ENCODE results near the gene RPS27. TPM values are rescaled to one million over a fixed set of nuclear protein-coding genes. Genes with fewer than 3 reads are reported as not detected.
"Not testable (repeated sequence)": the region's sequence is repeated elsewhere in the genome, so short reads cannot be mapped to it uniquely, and the experiment has no call there.

RPS27 gene
- total RNA-seq, 2 donors from 2014 or later = 1,800 to 2,084 TPM

DNA sequence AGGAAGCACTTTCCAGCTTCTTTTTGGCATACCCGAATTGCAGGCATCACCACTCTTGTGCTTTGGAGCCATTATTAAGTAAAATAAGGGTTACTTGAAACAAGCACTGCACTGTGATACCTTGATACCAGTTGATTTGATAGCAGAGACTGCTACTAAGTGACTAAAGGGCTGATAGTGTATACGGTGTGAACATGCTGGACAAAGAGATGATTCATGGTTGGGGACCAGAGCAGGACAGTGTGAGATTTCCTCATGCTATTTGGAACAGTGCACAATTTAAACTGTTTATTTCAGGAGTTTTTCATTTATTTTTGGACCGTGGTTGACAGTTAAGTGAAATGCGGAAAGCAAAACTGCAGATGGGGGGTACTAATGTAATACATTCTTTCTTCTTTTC is 9.9 kb downstream of the RPS27 start:
- DNase-seq = no peak
- Mint-ChIP-seq H3K4me1 (no peaks in the 10 kb centered on the region), H3K4me3 (no peak overlapping the region), H3K36me3 (ENCODE audit: low read depth) (peaks cover 8% of the 10 kb centered on the region), H3K27me3 (ENCODE audit: insufficient read depth) (no peaks in the 10 kb centered on the region), H3K27ac (no peak overlapping the region), H3K9me3 (peaks cover 4% of the 10 kb centered on the region)
- no peaks in the 10 kb centered on the region for H3K27me3 ChIP-seq (ENCODE audit: control insufficient read depth, insufficient read depth, low read length, poor library complexity, severe bottlenecking)
- H3K4me1 ChIP-seq (ENCODE audit: control insufficient read depth, insufficient read depth, low read length) = no peaks in the 10 kb centered on the region
- WGBS, 2 experiments (ENCODE audit: insufficient coverage in 1 of 2, insufficient read length in 1 of 2) = 96 to 98% methylated on average over 3 of the region's 4 CpGs
- H3K27ac ChIP-seq (ENCODE audit: low read depth, low read length) = no peak overlapping the region
- H3K9ac ChIP-seq (ENCODE audit: extremely low read depth, low read length, poor library complexity, severe bottlenecking) = no peak overlapping the region
- no peaks in the 10 kb centered on the region for H3K9me3 ChIP-seq (ENCODE audit: control insufficient read depth, low read length)
- H3K36me3 ChIP-seq (ENCODE audit: control insufficient read depth, insufficient read depth, low read length) = peaks cover 3% of the 10 kb centered on the region
- TF ChIP-seq, protein P1, sequence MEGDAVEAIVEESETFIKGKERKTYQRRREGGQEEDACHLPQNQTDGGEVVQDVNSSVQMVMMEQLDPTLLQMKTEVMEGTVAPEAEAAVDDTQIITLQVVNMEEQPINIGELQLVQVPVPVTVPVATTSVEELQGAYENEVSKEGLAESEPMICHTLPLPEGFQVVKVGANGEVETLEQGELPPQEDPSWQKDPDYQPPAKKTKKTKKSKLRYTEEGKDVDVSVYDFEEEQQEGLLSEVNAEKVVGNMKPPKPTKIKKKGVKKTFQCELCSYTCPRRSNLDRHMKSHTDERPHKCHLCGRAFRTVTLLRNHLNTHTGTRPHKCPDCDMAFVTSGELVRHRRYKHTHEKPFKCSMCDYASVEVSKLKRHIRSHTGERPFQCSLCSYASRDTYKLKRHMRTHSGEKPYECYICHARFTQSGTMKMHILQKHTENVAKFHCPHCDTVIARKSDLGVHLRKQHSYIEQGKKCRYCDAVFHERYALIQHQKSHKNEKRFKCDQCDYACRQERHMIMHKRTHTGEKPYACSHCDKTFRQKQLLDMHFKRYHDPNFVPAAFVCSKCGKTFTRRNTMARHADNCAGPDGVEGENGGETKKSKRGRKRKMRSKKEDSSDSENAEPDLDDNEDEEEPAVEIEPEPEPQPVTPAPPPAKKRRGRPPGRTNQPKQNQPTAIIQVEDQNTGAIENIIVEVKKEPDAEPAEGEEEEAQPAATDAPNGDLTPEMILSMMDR (conservative IDR thresholded peaks at IDR 0.05) = no peak
- no peak overlapping the region for H3K4me3 ChIP-seq (ENCODE audit: low read length)

DNA sequence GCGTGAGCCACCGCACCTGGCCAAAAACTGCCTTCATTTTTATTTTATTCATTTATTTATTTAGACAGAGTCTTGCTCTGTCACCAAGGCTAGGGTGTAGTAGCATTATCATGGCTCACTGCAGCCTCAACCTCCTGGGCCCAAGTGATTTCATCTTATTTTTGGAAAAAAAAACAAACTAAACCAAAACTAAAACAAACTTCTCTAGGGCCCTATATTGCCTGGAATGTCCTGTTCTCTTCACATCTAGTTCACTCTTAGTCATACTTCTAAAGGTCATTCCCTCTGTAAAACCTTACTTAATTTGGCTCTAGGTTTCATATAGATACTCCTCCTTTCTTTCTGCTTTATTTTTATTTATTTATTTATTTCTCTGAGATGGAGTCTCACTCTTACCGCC is 15.6 kb downstream of the RPS27 start:
- H3K4me1 ChIP-seq (ENCODE audit: control insufficient read depth, insufficient read depth, low read length) = no peaks in the 10 kb centered on the region
- TF ChIP-seq, protein P1 (conservative IDR thresholded peaks at IDR 0.05) = no peak
- Mint-ChIP-seq H3K4me3 (no peak overlapping the region), H3K27me3 (ENCODE audit: insufficient read depth) (no peaks in the 10 kb centered on the region), H3K4me1 (no peaks in the 10 kb centered on the region), H3K36me3 (ENCODE audit: low read depth) (no peaks in the 10 kb centered on the region), H3K27ac (no peak overlapping the region), H3K9me3 (no peaks in the 10 kb centered on the region)
- H3K27me3 ChIP-seq (ENCODE audit: control insufficient read depth, insufficient read depth, low read length, poor library complexity, severe bottlenecking) = no peaks in the 10 kb centered on the region
- H3K36me3 ChIP-seq (ENCODE audit: control insufficient read depth, insufficient read depth, low read length) = no peaks in the 10 kb centered on the region
- H3K9me3 ChIP-seq (ENCODE audit: control insufficient read depth, low read length) = no peaks in the 10 kb centered on the region
- H3K27ac ChIP-seq (ENCODE audit: low read depth, low read length) = no peak overlapping the region
- no peak overlapping the region for H3K4me3 ChIP-seq (ENCODE audit: low read length)
- WGBS, 2 experiments (ENCODE audit: insufficient coverage in 1 of 2, insufficient read length in 1 of 2) = 90 to 92% methylated on average over 2 to 3 of the region's 3 CpGs
- no peak for DNase-seq
- H3K9ac ChIP-seq (ENCODE audit: extremely low read depth, low read length, poor library complexity, severe bottlenecking) = no peak overlapping the region

DNA sequence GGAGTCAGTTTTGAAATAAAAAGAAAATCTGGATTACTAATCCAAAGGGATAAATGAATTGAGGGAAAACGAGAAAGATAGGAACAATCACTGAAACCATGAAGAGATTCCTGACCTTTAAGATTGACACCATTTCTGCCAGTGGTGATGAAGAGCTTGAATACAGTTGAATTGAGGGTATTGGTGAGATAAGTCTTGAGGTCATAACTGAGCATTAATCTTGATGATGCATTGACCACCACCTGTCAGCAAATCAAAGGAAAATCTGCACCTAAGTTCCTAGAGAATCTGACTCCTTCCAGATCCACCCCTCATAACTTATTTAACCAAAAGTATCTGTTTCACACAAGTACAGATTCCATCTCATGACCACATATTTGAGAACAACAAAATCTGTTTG is 21.6 kb downstream of the RPS27 start:
- Mint-ChIP-seq H3K4me3 (no peak overlapping the region), H3K9me3 (no peaks in the 10 kb centered on the region), H3K4me1 (no peaks in the 10 kb centered on the region), H3K27me3 (ENCODE audit: insufficient read depth) (no peaks in the 10 kb centered on the region), H3K36me3 (ENCODE audit: low read depth) (no peaks in the 10 kb centered on the region), H3K27ac (no peak overlapping the region)
- WGBS, 2 experiments (ENCODE audit: insufficient coverage in 1 of 2, insufficient read length in 1 of 2) = 92 to 100% methylated on average over 1 of the region's 1 CpG
- Histone ChIP-seq H3K9ac (ENCODE audit: extremely low read depth, low read length, poor library complexity, severe bottlenecking) (no peak overlapping the region), H3K9me3 (ENCODE audit: control insufficient read depth, low read length) (no peaks in the 10 kb centered on the region), H3K36me3 (ENCODE audit: control insufficient read depth, insufficient read depth, low read length) (no peaks in the 10 kb centered on the region), H3K4me3 (ENCODE audit: low read length) (no peak overlapping the region), H3K27ac (ENCODE audit: low read depth, low read length) (no peak overlapping the region), H3K27me3 (ENCODE audit: control insufficient read depth, insufficient read depth, low read length, poor library complexity, severe bottlenecking) (no peaks in the 10 kb centered on the region), H3K4me1 (ENCODE audit: control insufficient read depth, insufficient read depth, low read length) (no peaks in the 10 kb centered on the region)
- no peak for DNase-seq
- TF ChIP-seq, protein P1 (conservative IDR thresholded peaks at IDR 0.05) = no peak

DNA sequence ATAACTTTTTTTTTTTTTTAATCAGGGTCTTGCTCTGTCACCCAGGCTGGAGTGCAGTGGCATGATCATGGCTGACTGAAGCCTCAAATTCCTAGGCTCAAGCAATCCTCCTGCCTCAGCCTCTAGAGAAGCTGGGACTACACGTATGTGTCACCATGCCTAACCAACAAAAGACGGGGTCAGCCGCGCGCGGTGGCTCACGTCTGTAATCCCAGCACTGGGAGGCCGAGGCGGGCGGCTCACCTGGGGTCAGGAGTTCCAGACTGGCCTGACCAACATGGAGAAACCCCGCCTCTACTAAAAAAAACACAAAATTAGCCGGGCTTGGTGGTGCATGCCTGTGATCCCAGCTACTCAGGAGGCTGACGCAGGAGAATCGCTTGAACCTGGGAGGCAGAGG is 22.0 kb downstream of the RPS27 start:
- H3K4me1 ChIP-seq (ENCODE audit: control insufficient read depth, insufficient read depth, low read length); H3K27ac ChIP-seq (ENCODE audit: low read depth, low read length); H3K9ac ChIP-seq (ENCODE audit: extremely low read depth, low read length, poor library complexity, severe bottlenecking); H3K27me3 Mint-ChIP-seq (ENCODE audit: insufficient read depth); H3K4me3 ChIP-seq (ENCODE audit: low read length); DNase-seq; H3K4me1 Mint-ChIP-seq; H3K27me3 ChIP-seq (ENCODE audit: control insufficient read depth, insufficient read depth, low read length, poor library complexity, severe bottlenecking); H3K36me3 ChIP-seq (ENCODE audit: control insufficient read depth, insufficient read depth, low read length); H3K36me3 Mint-ChIP-seq (ENCODE audit: low read depth); H3K27ac Mint-ChIP-seq; H3K9me3 Mint-ChIP-seq; H3K9me3 ChIP-seq (ENCODE audit: control insufficient read depth, low read length); H3K4me3 Mint-ChIP-seq: not testable (repeated sequence)
- WGBS, 2 experiments (ENCODE audit: insufficient coverage in 1 of 2, insufficient read length in 1 of 2) = 92 to 99% methylated on average over 11 to 14 of the region's 14 CpGs

Measured in endodermal cell (in vitro differentiated cells).